B cell (primary cell): ENCODE results near the gene POLR2J. TPM values are rescaled to one million over a fixed set of nuclear protein-coding genes. Genes with fewer than 3 reads are reported as not detected.

Experiments
- ATAC-seq: fragments of 200-7000 bp; cut with Tn5 transposase; one replicate; pipeline ENCODE4 v1.10.0; 2021; ENCODE audit warnings: low read depth, mild to moderate bottlenecking, moderate number of reproducible peaks, moderate library complexity
- CTCF ChIA-PET: fragments of 350-600 bp; sonication (Branson Sonifier 250); formaldehyde crosslinking; loops from one replicate; lab custom pipeline; 2021; ENCODE audit warnings: antibody characterized with exemption, inconsistent platforms; lab: Charles Lee
- POLR2A ChIA-PET: fragments of 350-600 bp; sonication (Branson Sonifier 250); formaldehyde crosslinking; loops from one replicate; lab custom pipeline; 2021; ENCODE audit warnings: antibody characterized with exemption; lab: Charles Lee
- DNase-seq: peaks from one replicate; pipeline ENCODE4 v3.0.0; 2013
- H2AFZ ChIP-seq: 2 replicates; pipeline ENCODE4 v1.6.1; 2012; ENCODE audit warnings: mild to moderate bottlenecking, low read depth, low read length; ENCODE audit not compliant: insufficient read depth, poor library complexity, severe bottlenecking
- H3K27ac ChIP-seq, 2 donors: 1 replicate in 1 of 2; 2 replicates in 1 of 2; pipeline ENCODE4 v1.5.1; 2012 to 2013; ENCODE audit warnings: low read length in 2 of 2, mild to moderate bottlenecking in 2 of 2, moderate library complexity in 1 of 2
- H3K27me3 ChIP-seq, 4 experiments: fragments of 200-600 bp in 1 of 4; sonication (generic) in 1 of 4; replicated peaks in 1 of 4; 1 replicate in 2 of 4; 2 replicates in 2 of 4; pipeline versions ENCODE4 v1.6.1 to v1.7.0; 2013 to 2016; ENCODE audit warnings: low read length in 3 of 4, mild to moderate bottlenecking in 2 of 4, mixed read lengths in 1 of 4, moderate library complexity in 1 of 4; ENCODE audit not compliant: insufficient read depth in 4 of 4, control insufficient read depth in 3 of 4; ENCODE audit errors: control extremely low read depth in 1 of 4
- H3K36me3 ChIP-seq, 2 experiments: replicated peaks in 1 of 2; 1 replicate in 1 of 2; 2 replicates in 1 of 2; pipeline versions ENCODE4 v1.6.1 to v1.7.1; 2013; ENCODE audit warnings: low read length in 1 of 2; ENCODE audit not compliant: insufficient read depth in 2 of 2, control insufficient read depth in 1 of 2; ENCODE audit errors: control extremely low read depth in 1 of 2, extremely low read depth in 1 of 2
- H3K4me1 ChIP-seq, 2 donors: fragments of 200-600 bp in 1 of 2; sonication (generic) in 1 of 2; 1 replicate in 1 of 2; 2 replicates in 1 of 2; pipeline versions ENCODE4 v1.5.1 to v1.6.1; 2013 to 2017; ENCODE audit warnings: low read length in 2 of 2; ENCODE audit not compliant: control insufficient read depth in 2 of 2, insufficient read depth in 2 of 2
- H3K4me2 ChIP-seq: replicated peaks from 2 replicates; pipeline ENCODE3; 2012; ENCODE audit warnings: mild to moderate bottlenecking, low read depth, low read length; ENCODE audit not compliant: poor library complexity, severe bottlenecking
- H3K4me3 ChIP-seq, 5 experiments: fragments of 200-600 bp in 1 of 5; sonication (generic) in 1 of 5; 1 replicate in 3 of 5; 2 replicates in 2 of 5; pipeline versions ENCODE4 v1.5.1 to v1.7.0; 2011 to 2016; ENCODE audit warnings: low read length in 4 of 5, mild to moderate bottlenecking in 4 of 5, low read depth in 2 of 5, control low read depth in 1 of 5, moderate library complexity in 1 of 5; ENCODE audit not compliant: insufficient read depth in 1 of 5; ENCODE audit errors: control extremely low read depth in 1 of 5, extremely low read depth in 1 of 5
- H3K79me2 ChIP-seq: fragments of 200-600 bp; sonication (generic); one replicate; pipeline ENCODE4 v1.6.0; 2016; ENCODE audit warnings: low read length; ENCODE audit not compliant: control insufficient read depth, insufficient read depth
- H3K9ac ChIP-seq: fragments of 200-600 bp; sonication (generic); 2 replicates; pipeline ENCODE4 v1.6.1; 2017; ENCODE audit warnings: mild to moderate bottlenecking, low read length, moderate library complexity
- H3K9me3 ChIP-seq, 3 donors: one replicate each; pipeline versions ENCODE4 v1.6.1 to v1.7.1; 2013; ENCODE audit warnings: low read length in 2 of 3; ENCODE audit not compliant: control insufficient read depth in 2 of 3, insufficient read depth in 1 of 3; ENCODE audit errors: control extremely low read depth in 1 of 3
- H4K20me1 ChIP-seq: 2 replicates; pipeline ENCODE4 v1.6.0; 2012; ENCODE audit warnings: mild to moderate bottlenecking, low read length; ENCODE audit not compliant: insufficient read depth, control insufficient read depth, poor library complexity, severe bottlenecking
- H3K27ac Mint-ChIP-seq: one replicate; pipeline ENCODE4 v1.8.0; 2021; ENCODE audit warnings: mixed read lengths
- H3K27me3 Mint-ChIP-seq: one replicate; pipeline ENCODE4 v1.8.0; 2021; ENCODE audit warnings: mixed read lengths
- H3K4me1 Mint-ChIP-seq: one replicate; pipeline ENCODE4 v1.8.0; 2021; ENCODE audit warnings: mixed read lengths
- H3K4me3 Mint-ChIP-seq: one replicate; pipeline ENCODE4 v1.8.0; 2021; ENCODE audit warnings: mixed read lengths
- H3K9me3 Mint-ChIP-seq: one replicate; pipeline ENCODE4 v1.8.0; 2022; ENCODE audit warnings: mixed read lengths; ENCODE audit not compliant: insufficient read depth
- EZH2 ChIP-seq: IDR thresholded peaks from 2 replicates; pipeline ENCODE4 v1.6.1; 2012; ENCODE audit warnings: borderline replicate concordance, low read depth, mild to moderate bottlenecking, moderate library complexity, low read length; ENCODE audit not compliant: insufficient read depth, poor library complexity, severe bottlenecking
- WGBS: methylation state at CpG from one replicate; pipeline ENCODE4 v1.1.5; 2013; ENCODE audit warnings: missing lambda C conversion rate; ENCODE audit not compliant: insufficient coverage; 5-methylcytosine and 5-hydroxymethylcytosine counted together
- intact Hi-C: fragments of 100-400 bp; cut with micrococcal nuclease; formaldehyde crosslinking; loops from one replicate; pipeline ENCODE4 v1.10.0; 2022
- polyA plus RNA-seq: library from polyadenylated mRNA; depleted of rRNA; stranded (reverse); fragments of >200 nt; gene quantifications from 2 replicates; pipeline ENCODE4 v1.2.3, GENCODE V29; 2012
- total RNA-seq, 2 donors: library from RNA; stranded (reverse); fragments of 120-200 nt in 1 of 2; gene quantifications; 1 replicate in 1 of 2; 2 replicates in 1 of 2; pipeline versions ENCODE4 v1.2.3 to v1.2.4, GENCODE V29; 2013 to 2022
- TF ChIP-seq, protein P1 (sequence below): fragments of 200-600 bp; IDR thresholded peaks from one replicate; pipeline ENCODE4 v1.8.0; 2022; ENCODE audit warnings: antibody characterized with exemption, mild to moderate bottlenecking

POLR2J gene
- total and polyA plus RNA-seq, 2 donors (not counting 1 experiment from before 2014, with no cell fraction given): 34.0 to 83.0 TPM

GRCh38 chr7:102469972-102470825 lies 8.5 kb downstream of the POLR2J start:
- Histone ChIP-seq H4K20me1 (peaks cover 6% of the 10 kb centered on the region), H3K79me2 (peaks cover 25% of the 10 kb centered on the region), H2AFZ (no peak overlapping the region), H3K4me3 (no peak overlapping the region), H3K27me3 (no peaks in the 10 kb centered on the region), H3K9me3 (no peaks in the 10 kb centered on the region), H3K27ac (no peak overlapping the region), H3K4me2 (no peak overlapping the region), H3K36me3 (peaks cover 0 to 47% of the 10 kb centered on the region in 2 experiments), H3K9ac (no peak overlapping the region), H3K4me1 (peaks cover 11 to 17% of the 10 kb centered on the region in 2 donors)
- Mint-ChIP-seq H3K27me3 (no peaks in the 10 kb centered on the region), H3K9me3 (no peaks in the 10 kb centered on the region), H3K4me3 (no peak overlapping the region), H3K4me1 (peaks cover 15% of the 10 kb centered on the region), H3K27ac (no peak overlapping the region)
- CTCF ChIA-PET: interaction anchor here (1.4 to 2.3 kb wide), 2 partner anchors 18 to 66 kb away, joined by 4 to 6 read pairs; no protein-coding TSS in a partner anchor
- WGBS: 89% methylated on average over 12 of the region's 20 CpGs
- intact Hi-C loops: no loop called here
- ATAC-seq (no peak), DNase-seq (no peak)
- POLR2A ChIA-PET: interaction anchor here (0.6 kb wide), 1 partner anchor 1617 kb away, joined by 3 read pairs; no protein-coding TSS in a partner anchor
- TF ChIP-seq EZH2: no peak
- TF ChIP-seq, protein P1, sequence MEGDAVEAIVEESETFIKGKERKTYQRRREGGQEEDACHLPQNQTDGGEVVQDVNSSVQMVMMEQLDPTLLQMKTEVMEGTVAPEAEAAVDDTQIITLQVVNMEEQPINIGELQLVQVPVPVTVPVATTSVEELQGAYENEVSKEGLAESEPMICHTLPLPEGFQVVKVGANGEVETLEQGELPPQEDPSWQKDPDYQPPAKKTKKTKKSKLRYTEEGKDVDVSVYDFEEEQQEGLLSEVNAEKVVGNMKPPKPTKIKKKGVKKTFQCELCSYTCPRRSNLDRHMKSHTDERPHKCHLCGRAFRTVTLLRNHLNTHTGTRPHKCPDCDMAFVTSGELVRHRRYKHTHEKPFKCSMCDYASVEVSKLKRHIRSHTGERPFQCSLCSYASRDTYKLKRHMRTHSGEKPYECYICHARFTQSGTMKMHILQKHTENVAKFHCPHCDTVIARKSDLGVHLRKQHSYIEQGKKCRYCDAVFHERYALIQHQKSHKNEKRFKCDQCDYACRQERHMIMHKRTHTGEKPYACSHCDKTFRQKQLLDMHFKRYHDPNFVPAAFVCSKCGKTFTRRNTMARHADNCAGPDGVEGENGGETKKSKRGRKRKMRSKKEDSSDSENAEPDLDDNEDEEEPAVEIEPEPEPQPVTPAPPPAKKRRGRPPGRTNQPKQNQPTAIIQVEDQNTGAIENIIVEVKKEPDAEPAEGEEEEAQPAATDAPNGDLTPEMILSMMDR: no peak
